Measurements from ENCODE around the gene SAMD13.

The SAMD13 gene

DNA sequence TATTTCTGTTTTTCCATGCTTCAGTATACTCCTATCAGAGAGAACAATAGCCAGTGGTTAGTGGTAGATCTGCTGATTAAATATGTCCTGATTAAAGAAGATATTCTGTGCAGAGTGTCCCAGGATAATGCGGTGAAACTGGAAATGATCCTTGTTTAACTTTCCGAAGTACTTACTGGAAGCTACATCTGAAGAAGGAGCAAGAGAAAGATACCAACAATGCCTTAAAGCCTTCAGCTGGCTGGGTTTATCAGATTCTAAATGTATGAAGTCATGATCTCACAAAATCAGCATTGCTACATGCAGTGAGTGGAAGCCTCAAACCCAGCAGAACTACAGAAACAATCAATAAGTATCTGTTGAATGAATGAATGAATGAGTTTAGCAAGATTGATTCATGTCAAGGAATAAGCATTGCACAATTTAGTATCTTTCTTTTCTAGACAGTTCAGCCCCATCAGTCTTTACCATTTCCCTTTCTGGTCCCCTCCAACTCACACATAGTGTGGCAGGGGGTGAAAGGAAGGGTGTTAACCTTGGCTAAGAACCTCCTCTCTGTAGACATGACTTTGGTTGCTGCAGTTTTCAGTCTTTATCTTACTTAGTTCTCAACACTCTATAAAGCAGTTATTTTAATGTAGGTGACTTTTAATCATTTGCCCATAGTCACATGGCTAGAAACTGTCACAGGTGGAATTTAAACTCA is 72.1 kb downstream of the SAMD13 start:
- no peak for DNase-seq (ENCODE audit: low read depth)

DNA sequence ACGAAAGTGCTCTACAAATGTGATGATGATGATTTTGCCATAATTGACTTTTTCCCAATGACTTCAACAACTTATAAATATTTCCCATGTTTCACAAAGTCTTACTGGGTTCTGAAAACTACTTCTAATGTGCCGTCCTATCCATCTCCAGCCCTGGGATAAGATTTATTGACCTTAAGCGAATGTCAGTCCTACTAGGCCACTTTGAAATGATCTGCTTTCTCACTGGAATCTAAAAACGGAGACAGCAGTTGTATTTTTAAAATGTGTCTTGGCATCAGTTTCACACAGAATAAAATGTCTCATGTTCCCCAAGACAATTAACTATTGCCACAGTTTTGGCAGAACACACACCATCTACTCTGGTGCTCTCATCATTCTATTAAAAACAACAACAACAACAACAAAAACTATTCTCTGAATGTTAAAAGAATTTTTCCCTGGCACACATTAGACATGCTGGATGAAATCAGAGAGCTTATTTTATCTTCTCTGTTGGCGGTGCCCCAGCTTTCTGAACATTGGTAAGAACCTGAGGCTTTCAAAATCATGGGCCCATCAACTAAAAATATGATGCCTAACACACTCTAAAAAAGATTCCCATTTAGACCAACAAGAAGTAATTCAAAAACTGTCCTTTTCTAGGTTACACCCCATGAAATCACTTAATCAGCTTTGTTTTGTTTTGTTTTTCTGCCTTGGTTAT is 73.6 kb downstream of the SAMD13 start:
- DNase-seq (ENCODE audit: low read depth): no peak

- DNase-seq (ENCODE audit: low read depth): no peak
Measured at GRCh38 chr1:84376000-84376910, 74.7 kb downstream of the SAMD13 start.

DNA sequence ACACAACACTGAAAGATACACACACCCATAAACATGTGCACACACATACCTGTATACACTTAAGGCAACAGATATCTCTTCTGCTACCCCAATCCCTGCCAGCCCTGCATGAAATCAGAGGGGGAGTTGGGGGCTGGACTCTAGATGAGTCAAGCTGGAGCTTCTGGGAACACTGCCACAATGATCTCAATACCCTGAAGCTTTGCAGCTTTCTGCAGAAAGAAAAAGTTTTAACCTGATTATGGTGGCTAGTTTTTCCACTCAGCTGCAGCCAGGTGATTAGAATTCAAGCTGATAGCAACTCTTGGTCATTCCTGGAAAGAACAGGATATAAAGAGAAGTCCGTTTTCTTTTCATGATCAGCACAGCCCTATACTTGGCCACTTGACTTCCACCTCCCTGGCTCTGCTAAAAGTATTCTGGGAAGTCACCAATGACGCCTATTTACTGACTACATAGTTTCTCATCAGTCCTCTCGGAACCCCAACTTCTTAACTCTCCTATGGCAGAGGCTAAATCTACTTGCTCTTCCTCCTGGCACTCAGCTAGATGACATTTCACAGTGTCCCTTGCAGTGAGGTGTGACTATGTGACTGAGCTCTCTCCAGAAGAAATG is 76.1 kb downstream of the SAMD13 start:
- no peak for DNase-seq (ENCODE audit: low read depth)

DNA sequence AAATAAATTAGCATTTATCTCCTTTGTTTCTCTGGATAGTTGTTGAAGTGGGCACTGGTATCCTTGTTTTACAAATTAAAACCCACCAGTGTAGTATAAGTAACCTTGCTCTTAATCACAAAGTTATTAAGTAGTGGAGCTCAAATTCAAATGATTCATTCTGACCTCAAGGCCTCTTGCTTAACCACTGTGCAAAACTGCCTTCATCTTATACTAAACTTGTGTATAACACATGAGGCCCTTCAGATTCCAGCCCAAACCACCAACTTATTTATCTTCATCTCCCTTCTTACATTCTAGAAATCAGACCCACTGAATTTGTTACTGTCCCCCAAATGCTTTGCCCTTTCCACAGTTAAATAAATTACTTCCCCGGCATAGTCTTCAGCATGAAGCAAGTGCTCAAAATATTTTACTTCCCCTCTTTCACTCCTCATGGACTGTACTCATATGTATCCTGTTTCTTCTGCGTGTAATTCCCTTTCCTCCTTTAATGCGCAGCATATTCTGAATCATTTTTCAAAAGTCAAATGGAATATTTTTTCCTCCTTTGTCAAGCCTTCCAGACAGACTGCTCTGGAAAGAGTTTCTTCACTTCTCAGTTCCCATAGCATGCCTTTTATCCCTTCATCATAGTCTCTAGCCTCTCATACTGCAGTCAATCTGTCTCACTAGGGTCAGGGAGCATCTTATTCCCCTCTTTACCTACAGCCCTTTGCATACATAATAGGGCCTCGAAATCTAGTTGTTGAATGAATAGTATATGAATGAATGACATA is 77.8 kb downstream of the SAMD13 start:
- DNase-seq (ENCODE audit: low read depth): no peak

- no peak for DNase-seq (ENCODE audit: low read depth)
Measured at GRCh38 chr1:84379917-84380180, 78.3 kb downstream of the SAMD13 start.

DNA sequence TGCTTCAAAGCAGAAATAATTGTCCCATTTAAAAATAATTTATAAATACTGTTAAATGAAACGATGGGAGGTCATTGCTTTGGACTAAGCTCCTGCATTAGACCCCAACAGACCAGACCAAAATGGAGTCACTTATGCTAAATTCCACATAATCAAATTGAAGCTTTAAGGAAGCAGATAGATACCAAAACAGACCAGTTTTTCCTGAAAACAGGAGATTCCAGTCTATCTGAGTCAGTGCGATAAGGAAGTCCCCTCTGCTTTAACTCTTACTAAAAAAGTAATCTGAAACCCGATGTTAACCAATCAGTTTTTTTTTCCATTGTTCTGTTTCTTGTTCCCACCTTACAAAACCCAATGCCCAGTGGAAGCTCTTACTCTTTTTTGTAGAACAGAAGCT is 80.6 kb downstream of the SAMD13 start:
- DNase-seq (ENCODE audit: low read depth): no peak

- no peak for DNase-seq (ENCODE audit: low read depth)
Measured at GRCh38 chr1:84385347-84385746, 83.8 kb downstream of the SAMD13 start.

DNA sequence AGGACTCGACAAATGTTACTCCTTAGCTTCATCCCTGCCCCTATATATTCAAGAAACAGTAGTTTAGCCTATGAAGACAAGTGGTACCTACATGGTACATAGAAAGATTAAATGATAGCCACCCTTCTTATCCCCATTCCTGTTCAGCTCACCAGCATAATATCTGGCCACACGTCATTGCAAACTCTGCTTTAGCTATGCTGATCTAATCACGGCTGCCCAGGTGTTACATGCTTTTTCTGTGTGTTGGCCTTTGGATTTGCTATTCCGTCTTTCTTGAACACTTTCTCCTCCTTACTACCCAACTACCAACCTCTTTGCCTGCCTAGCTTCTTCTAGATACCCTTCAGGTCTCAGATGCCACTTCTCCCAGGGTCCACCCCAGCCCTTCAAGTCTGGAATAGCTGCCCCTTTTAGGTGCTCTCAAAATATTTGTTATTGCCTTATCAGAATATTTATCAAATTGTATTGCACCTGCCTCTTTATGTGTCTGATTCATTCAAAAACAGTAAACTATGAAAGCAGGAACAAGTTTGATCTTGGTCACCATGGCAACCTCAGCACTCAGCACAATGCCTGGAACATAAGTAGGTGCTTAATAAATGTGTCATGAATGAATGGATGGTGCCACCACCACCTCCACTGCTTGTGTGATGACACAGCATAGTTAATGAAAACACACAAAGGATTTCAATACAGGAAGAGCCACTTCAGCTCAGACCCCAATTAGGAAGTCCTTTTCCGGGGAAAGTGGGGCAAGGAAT is 85.4 kb downstream of the SAMD13 start:
- no peak for DNase-seq (ENCODE audit: low read depth)

- no peak for DNase-seq (ENCODE audit: low read depth)
Measured at GRCh38 chr1:84387480-84388163, 86.1 kb downstream of the SAMD13 start.

DNA sequence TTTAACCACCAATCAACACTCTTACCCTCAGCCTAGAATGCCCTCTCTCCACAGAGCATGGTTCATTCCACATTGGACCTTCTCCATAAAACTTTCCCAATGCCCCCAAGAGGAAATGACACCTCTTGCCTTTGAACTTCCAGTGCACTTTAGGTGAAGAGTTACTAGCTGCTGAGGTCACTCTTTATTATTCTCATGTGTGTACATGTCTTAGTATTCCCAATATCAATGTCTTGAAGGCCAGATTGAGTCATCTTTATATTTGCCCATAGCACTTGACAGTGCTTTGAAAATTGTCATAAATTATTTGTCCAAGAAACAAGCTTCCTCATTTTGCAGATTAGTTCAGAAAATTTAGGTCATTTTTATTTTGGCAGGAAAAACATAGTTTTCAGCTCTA is 88.7 kb downstream of the SAMD13 start:
- DNase-seq (ENCODE audit: low read depth): no peak

DNA sequence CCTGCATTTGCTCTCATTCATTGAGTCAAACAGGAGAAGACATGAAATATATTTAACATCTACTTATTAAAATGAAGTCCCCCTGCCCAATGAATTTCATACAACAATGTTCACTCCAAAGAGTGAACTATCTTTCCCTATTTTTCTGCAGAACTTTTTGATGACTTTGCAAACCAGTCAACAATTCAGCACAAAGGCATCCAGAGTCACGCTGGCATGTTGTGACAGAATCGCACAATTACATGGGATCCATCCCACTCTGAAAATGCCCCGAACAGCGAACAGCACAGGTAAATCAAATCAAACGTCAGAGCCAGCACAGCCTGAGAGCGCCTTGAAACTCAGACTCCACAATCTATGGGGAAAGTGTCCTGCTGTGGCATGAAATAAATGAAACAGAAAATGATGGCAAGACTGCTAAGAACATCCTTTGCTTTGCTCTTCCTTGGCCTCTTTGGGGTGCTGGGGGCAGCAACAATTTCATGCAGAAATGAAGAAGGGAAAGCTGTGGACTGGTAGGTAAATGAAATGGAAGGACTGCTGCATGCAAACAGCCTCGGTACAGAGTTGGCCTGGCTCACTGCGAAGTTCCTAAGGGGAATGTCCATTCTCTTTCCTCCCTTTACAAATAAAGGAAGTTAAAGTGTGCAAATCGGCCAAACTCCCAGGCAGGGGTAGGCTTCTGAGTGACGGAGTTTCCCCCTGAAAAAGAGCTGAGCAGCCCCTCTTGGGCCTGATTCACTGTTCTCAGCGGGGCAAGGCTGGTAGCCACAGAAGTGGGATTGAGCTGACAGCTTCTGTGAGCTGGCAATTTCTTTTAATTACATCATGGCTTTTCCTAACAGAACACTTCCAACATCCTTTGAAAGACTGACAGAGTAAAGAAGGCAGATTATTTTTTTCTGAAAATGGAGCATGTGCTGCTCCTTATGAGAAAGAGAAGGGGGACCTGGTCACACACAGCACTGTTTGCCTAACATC is 97.0 kb downstream of the SAMD13 start, which contains the start of gene DNASE2B:
Gene DNASE2B (plus strand): TSS at position 310 of the 981 bp plus-strand sequence. CDS start 81 bp downstream, at position 391.
- DNase-seq (ENCODE audit: low read depth): no peak

Measured in GM04504 (cell line).